ENCODE data around the gene ZNF433.
A peak's percentile ranks its signal among the peaks of the same experiment; 100 is the strongest.
"Not testable (repeated sequence)": the region's sequence is repeated elsewhere in the genome, so short reads cannot be mapped to it uniquely, and the experiment has no call there.

Gene ZNF433

GRCh38 chr19:11991921-11992320 lies 43.6 kb downstream of the ZNF433 start:
- DNase-seq (ENCODE audit: extremely low read depth in 1 of 2, low read depth in 1 of 2), result not testable (repeated sequence)

DNA sequence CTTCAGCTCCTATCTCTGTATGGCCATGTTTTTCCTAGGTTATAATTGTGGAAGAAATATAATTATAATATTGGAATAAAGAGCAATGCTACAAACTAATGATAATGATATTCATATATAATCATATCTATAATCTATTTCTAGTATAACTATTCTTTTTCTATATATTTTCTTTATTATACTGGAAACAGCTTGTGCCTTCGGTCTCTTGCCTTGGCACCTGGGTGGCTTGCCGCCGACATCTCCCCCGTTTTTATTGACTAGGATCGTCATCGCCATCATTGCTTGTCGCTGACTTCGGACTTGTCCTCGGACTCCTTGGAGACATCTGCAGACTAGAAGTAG lies 46.4 kb downstream of the ZNF433 start:
- no peak for DNase-seq (ENCODE audit: extremely low read depth in 1 of 2, low read depth in 1 of 2)

GRCh38 chr19:11987405-11988281 lies 47.8 kb downstream of the ZNF433 start:
- peak; percentile 76 to 94 for DNase-seq (ENCODE audit: extremely low read depth in 1 of 2, low read depth in 1 of 2)

- no peak for DNase-seq (ENCODE audit: extremely low read depth in 1 of 2, low read depth in 1 of 2)
Observed at GRCh38 chr19:11986754-11987153, 48.7 kb downstream of the ZNF433 start.

GRCh38 chr19:11984986-11985385 lies 50.5 kb downstream of the ZNF433 start:
- DNase-seq (ENCODE audit: extremely low read depth in 1 of 2, low read depth in 1 of 2), result no peak

- DNase-seq (ENCODE audit: extremely low read depth in 1 of 2, low read depth in 1 of 2), result no peak
Observed at GRCh38 chr19:11982526-11982925, 53.0 kb downstream of the ZNF433 start.

DNA sequence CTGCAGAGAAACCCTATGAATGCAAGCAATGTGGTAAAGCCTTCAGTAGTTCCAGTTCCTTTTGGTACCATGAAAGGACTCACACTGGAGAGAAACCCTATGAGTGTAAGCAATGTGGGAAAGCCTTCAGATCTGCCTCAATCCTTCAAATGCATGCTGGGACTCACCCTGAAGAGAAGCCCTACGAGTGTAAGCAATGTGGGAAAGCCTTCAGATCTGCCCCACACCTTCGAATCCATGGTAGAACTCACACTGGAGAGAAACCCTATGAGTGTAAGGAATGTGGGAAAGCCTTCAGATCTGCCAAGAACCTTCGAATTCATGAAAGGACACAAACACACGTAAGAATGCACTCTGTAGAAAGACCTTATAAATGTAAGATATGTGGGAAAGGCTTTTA lies 56.0 kb downstream of the ZNF433 start:
- DNase-seq (ENCODE audit: extremely low read depth in 1 of 2, low read depth in 1 of 2), result no peak

- no peak for DNase-seq (ENCODE audit: extremely low read depth in 1 of 2, low read depth in 1 of 2)
Observed at GRCh38 chr19:11978492-11979100, 56.9 kb downstream of the ZNF433 start.

DNA sequence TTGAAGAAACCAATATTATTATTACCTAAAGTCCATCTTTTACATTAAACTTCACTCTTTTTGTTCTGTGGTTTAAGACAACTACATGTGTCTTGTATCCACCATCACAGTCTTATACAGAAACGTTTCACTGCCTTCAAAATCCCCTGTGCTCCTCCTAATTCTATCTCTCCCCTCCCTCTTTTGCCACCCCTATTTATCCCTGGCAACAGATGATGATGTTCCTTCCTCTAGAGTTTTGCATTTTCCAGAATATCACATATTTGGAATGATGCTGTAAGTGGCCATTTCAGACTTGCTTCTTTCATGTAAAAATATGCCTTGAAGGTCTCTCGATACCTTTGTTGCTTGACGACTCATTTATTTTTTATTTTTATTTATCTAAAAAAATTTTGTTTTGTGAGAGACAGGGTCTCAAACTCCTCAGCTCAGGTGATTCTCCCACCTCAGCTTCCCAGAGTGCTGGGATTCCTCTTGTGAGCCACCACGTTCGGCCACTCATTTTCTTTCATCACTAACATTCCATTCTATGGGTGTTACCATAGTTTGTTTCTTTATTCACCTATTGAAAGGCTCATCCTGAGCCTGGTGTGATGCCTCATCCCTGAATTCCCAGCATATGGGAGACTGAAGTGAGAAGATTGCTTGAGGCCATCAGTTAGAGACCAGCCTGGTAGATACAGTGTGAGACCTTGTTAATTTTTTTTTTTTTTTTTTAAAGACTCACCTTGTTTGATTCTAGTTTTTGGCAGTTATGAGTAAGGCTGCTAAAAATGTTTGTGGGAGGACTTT lies 62.3 kb downstream of the ZNF433 start:
- DNase-seq (ENCODE audit: extremely low read depth in 1 of 2, low read depth in 1 of 2), result no peak

- DNase-seq (ENCODE audit: extremely low read depth in 1 of 2, low read depth in 1 of 2), result no peak
Observed at GRCh38 chr19:11971041-11971440, 64.4 kb downstream of the ZNF433 start.

GRCh38 chr19:11970174-11970573 lies 65.3 kb downstream of the ZNF433 start:
- DNase-seq (ENCODE audit: extremely low read depth in 1 of 2, low read depth in 1 of 2), result no peak

DNA sequence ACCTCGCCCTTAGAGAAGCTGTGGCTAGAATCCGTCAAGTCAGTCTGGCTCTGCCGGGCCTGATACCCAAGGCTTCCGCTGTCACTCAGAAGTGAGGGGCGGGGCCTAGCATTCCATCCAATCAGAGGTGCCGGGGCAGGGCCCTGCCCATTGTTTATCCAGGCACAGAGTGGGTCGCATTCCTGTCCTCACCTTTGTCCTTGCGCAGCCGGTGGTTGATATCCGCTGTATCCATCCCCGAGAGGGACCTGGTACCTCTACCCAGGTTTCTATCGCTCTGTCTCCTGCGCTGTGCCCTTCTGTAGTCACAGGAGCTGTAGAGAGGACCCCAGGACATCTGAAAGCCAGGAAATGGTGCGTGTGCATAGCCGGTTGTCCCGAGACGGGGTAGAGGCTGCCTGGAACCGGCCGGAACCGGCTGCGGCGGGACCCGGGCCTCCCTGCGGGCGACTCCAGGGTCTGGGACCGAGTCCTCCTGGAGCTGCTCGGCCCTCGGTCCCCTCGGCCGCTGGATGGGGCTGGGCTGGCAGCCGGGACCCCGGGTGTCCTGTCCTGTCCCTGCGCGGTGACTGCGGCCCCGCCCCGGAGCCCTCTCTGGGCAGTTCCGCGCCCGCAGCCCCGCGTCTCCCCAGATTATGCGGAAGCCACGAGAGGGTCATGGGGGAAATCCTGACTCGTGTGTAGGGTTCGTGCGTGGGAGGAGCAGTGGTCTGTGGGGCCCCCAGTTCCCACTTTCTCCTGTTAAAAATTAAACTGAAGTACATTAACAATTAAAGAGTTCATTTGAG lies 70.4 kb downstream of the ZNF433 start, which contains the start of gene ZNF763:
Gene ZNF763 (plus strand): TSS at position 183 of the 788 bp plus-strand sequence. CDS start 169 bp downstream, at position 352.
- peak; percentile 66 to 86 for DNase-seq (ENCODE audit: extremely low read depth in 1 of 2, low read depth in 1 of 2)

All from stimulated activated CD8-positive, alpha-beta memory T cell treated with anti-CD3 and anti-CD28 coated beads, Interleukin-7, amount 100 ng/mL, for 48 hours (primary cell).